NAMALWA (cell line): Measurements from ENCODE around the gene ZNF24.

Experiments used
- DNase-seq: peaks from one replicate; pipeline ENCODE4 v3.0.0-alpha.2; 2015; ENCODE audit warnings: low spot score

The ZNF24 gene

GRCh38 chr18:35343936-35344735 is at the start of gene ZNF24:
ZNF24 (minus strand) TSS chr18:35344420; CDS start chr18:35340650, 3,770 bp downstream.
- peak; percentile 95 for DNase-seq

GRCh38 chr18:35393716-35394115 is 49.5 kb upstream of the ZNF24 start:
- no peak for DNase-seq

GRCh38 chr18:35392375-35392774 is 48.2 kb upstream of the ZNF24 start:
- no peak for DNase-seq

GRCh38 chr18:35390951-35391700 is 46.9 kb upstream of the ZNF24 start:
- no peak for DNase-seq

- no peak for DNase-seq
Measured at GRCh38 chr18:35389095-35389618, 44.9 kb upstream of the ZNF24 start.

GRCh38 chr18:35387152-35387571 is 42.9 kb upstream of the ZNF24 start:
- DNase-seq = peak; percentile 42

- DNase-seq = peak; percentile 85
Measured at GRCh38 chr18:35386600-35387100, 42.4 kb upstream of the ZNF24 start.

- no peak for DNase-seq
Measured at GRCh38 chr18:35383136-35383535, 38.9 kb upstream of the ZNF24 start.

GRCh38 chr18:35379421-35379820 is 35.2 kb upstream of the ZNF24 start:
- DNase-seq = no peak

GRCh38 chr18:35378574-35378896 is 34.3 kb upstream of the ZNF24 start:
- DNase-seq = no peak

- no peak for DNase-seq
Measured at GRCh38 chr18:35377875-35378573, 33.8 kb upstream of the ZNF24 start.

GRCh38 chr18:35376742-35377695 is 32.8 kb upstream of the ZNF24 start, which contains the start of gene ZNF396:
ZNF396 (minus strand) TSS chr18:35377337; CDS start chr18:35374292, 3,045 bp downstream.
- DNase-seq = peak; percentile 53

GRCh38 chr18:35376393-35376741 is 32.1 kb upstream of the ZNF24 start:
- DNase-seq = no peak

GRCh38 chr18:35374708-35375107 is 30.5 kb upstream of the ZNF24 start:
- DNase-seq = no peak

- DNase-seq = no peak
Measured at GRCh38 chr18:35371412-35372195, 27.4 kb upstream of the ZNF24 start.

GRCh38 chr18:35369126-35369525 is 24.9 kb upstream of the ZNF24 start:
- DNase-seq = no peak

GRCh38 chr18:35368595-35368994 is 24.4 kb upstream of the ZNF24 start:
- no peak for DNase-seq

GRCh38 chr18:35362531-35362930 is 18.3 kb upstream of the ZNF24 start:
- DNase-seq = no peak

- no peak for DNase-seq
Measured at GRCh38 chr18:35361570-35362321, 17.5 kb upstream of the ZNF24 start.
